ENCODE results near the gene IGSF3. TPM values are rescaled to one million over a fixed set of nuclear protein-coding genes. Genes with fewer than 3 reads are reported as not detected.

IGSF3 gene
- total RNA-seq, 1 donor from 2014 or later, result 43.3 TPM

DNA sequence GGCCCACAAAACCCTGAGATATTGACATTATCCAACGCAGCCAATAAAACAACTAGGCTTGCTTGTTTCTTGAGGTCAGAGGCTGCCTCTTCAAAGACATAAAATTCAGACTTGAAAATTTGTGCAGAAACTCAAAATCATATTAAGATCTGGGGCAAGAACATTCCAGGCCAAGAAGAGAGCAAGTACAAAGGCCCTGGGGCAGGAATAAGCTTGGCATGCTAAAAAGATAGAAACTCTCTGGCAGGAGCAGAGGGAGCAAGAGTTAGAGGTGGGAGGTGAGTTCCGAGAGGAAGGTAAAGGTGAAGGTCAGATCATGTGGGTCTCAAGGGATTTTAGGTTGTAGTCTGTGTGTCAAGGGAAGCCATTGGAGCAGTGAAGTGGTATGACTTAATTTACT, 8.8 kb upstream of the IGSF3 start:
- H3K27ac Mint-ChIP-seq, result no peak overlapping the region
- H3K9me3 Mint-ChIP-seq (ENCODE audit: low read depth), result no peaks in the 10 kb centered on the region
- H3K27me3 Mint-ChIP-seq, result peaks cover 18% of the 10 kb centered on the region
- H3K36me3 Mint-ChIP-seq (ENCODE audit: insufficient read depth), result no peaks in the 10 kb centered on the region
- H3K4me3 Mint-ChIP-seq (ENCODE audit: low read depth), result no peak overlapping the region
- peaks cover 5% of the 10 kb centered on the region for H3K4me1 Mint-ChIP-seq (ENCODE audit: low read depth)
- TF ChIP-seq, protein P1, sequence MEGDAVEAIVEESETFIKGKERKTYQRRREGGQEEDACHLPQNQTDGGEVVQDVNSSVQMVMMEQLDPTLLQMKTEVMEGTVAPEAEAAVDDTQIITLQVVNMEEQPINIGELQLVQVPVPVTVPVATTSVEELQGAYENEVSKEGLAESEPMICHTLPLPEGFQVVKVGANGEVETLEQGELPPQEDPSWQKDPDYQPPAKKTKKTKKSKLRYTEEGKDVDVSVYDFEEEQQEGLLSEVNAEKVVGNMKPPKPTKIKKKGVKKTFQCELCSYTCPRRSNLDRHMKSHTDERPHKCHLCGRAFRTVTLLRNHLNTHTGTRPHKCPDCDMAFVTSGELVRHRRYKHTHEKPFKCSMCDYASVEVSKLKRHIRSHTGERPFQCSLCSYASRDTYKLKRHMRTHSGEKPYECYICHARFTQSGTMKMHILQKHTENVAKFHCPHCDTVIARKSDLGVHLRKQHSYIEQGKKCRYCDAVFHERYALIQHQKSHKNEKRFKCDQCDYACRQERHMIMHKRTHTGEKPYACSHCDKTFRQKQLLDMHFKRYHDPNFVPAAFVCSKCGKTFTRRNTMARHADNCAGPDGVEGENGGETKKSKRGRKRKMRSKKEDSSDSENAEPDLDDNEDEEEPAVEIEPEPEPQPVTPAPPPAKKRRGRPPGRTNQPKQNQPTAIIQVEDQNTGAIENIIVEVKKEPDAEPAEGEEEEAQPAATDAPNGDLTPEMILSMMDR (IDR thresholded peaks at IDR 0.05; ENCODE audit: unreplicated experiment), result no peak
- no peak for DNase-seq (ENCODE audit: low spot score, unreplicated experiment)

DNA sequence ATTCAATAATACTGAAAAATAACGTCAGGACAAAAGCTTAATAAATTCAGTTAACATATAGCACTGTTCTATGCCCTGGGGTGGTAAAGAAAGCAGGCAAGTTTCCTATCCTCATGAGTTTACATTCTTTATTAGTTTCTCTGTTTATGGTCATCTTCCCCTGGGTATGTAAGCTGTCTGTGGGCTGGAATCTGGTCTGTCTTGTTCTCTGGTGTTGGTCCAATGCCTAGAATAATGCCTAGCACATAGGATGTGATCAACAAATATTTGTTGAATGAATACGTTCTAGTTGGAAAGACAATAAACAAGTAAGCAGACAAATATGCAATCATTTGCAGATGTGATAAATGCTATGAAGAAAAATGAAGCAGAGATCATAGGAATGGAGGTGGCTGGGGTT, 7.2 kb upstream of the IGSF3 start:
- DNase-seq (ENCODE audit: low spot score, unreplicated experiment), result no peak
- H3K4me1 Mint-ChIP-seq (ENCODE audit: low read depth), result peaks cover 5% of the 10 kb centered on the region
- TF ChIP-seq, protein P1 (IDR thresholded peaks at IDR 0.05; ENCODE audit: unreplicated experiment), result no peak
- H3K9me3 Mint-ChIP-seq (ENCODE audit: low read depth), result no peaks in the 10 kb centered on the region
- no peak overlapping the region for H3K27ac Mint-ChIP-seq
- H3K36me3 Mint-ChIP-seq (ENCODE audit: insufficient read depth), result no peaks in the 10 kb centered on the region
- H3K4me3 Mint-ChIP-seq (ENCODE audit: low read depth), result no peak overlapping the region
- peaks cover 28% of the 10 kb centered on the region for H3K27me3 Mint-ChIP-seq

DNA sequence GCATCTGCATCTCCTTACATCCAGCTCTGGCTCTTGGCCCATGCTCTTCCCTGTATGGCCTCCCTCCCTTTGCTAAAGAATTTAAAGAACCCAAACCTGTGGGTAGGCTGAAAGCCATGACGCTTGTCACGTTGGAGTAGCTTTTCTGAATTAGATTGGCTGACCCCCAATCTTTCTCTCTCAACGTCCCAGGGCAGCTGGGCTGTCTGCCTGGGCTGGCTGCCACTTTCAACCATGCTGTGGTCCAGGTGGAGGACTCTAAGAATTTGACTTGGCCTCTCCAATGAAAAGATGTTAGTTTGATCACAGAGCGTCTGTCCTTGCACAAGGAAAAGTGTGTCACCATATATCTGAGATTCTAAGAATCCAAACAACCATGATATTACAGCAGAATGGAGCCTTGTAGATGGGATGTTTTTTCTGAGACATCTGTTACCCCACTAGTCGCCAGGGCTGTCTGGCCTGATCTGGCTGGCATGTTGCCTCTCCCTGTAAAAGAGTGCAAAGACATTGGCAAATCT, 6.5 kb upstream of the IGSF3 start:
- TF ChIP-seq, protein P1 (IDR thresholded peaks at IDR 0.05; ENCODE audit: unreplicated experiment), result no peak
- H3K27ac Mint-ChIP-seq, result no peak overlapping the region
- H3K4me1 Mint-ChIP-seq (ENCODE audit: low read depth), result peaks cover 3% of the 10 kb centered on the region
- H3K36me3 Mint-ChIP-seq (ENCODE audit: insufficient read depth), result no peaks in the 10 kb centered on the region
- H3K4me3 Mint-ChIP-seq (ENCODE audit: low read depth), result no peak overlapping the region
- DNase-seq (ENCODE audit: low spot score, unreplicated experiment), result no peak
- no peaks in the 10 kb centered on the region for H3K9me3 Mint-ChIP-seq (ENCODE audit: low read depth)
- peaks cover 32% of the 10 kb centered on the region for H3K27me3 Mint-ChIP-seq

DNA sequence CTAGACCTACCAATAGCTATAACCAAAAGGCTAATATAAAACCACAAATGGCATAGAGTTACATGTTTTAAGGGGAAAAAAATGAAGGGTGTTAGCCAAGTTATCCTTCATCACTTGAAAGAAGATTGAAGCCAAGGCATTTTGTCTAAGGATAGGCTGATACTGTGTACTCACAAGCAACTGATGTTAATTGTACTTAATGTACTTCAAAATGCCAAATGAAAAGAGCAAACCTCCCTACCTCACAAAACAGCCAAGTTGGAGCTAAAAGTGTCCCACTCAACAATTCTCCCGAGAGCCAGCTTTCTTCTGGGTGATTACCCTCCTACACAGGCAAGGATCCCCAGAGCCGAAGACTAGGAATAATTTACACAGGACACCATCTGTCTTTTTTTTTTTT, 4.4 kb upstream of the IGSF3 start:
- TF ChIP-seq, protein P1 (IDR thresholded peaks at IDR 0.05; ENCODE audit: unreplicated experiment), result no peak
- H3K4me3 Mint-ChIP-seq (ENCODE audit: low read depth), result no peak overlapping the region
- no peaks in the 10 kb centered on the region for H3K9me3 Mint-ChIP-seq (ENCODE audit: low read depth)
- H3K27ac Mint-ChIP-seq, result no peak overlapping the region
- peaks cover 36% of the 10 kb centered on the region for H3K27me3 Mint-ChIP-seq
- no peaks in the 10 kb centered on the region for H3K36me3 Mint-ChIP-seq (ENCODE audit: insufficient read depth)
- no peak for DNase-seq (ENCODE audit: low spot score, unreplicated experiment)
- H3K4me1 Mint-ChIP-seq (ENCODE audit: low read depth), result no peaks in the 10 kb centered on the region

DNA sequence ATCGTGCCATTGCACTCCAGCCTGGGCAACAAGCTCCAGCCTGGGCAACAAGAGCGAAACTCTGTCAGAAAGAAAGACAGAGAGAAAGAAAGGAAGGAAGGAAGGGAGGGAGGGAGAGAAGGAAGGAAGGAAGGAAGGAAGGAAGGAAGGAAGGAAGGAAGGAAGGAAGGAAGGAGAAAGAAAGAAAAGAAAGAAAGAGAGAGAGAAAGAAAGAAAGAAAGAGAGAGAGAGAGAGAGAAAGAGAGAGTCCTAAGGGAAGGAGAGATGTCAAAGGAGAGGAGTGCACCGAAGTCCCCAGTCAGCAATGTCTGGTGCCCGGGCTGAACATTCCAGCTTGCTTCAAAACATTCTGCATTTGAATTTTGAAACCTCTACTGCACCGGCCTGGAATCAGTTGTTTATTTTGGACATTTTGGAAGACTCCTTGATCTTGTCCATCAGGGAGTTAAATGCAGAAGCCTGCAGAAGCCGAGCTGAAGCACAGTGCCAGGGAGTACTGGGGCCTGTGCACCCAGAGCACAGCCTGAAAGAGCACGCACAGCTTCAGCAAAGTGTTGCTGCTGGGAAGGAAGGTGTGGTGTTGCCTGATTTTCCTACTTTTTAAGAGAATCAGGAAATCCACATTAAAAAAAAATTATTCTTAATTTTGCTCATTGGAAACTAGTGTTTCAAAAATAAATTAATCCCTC, 3.7 kb upstream of the IGSF3 start:
- Mint-ChIP-seq H3K27ac (no peak overlapping the region), H3K27me3 (peaks cover 38% of the 10 kb centered on the region), H3K4me3 (ENCODE audit: low read depth) (no peak overlapping the region), H3K36me3 (ENCODE audit: insufficient read depth) (no peaks in the 10 kb centered on the region), H3K9me3 (ENCODE audit: low read depth) (no peaks in the 10 kb centered on the region), H3K4me1 (ENCODE audit: low read depth) (peaks cover 4% of the 10 kb centered on the region)
- no peak for DNase-seq (ENCODE audit: low spot score, unreplicated experiment)
- TF ChIP-seq, protein P1 (IDR thresholded peaks at IDR 0.05; ENCODE audit: unreplicated experiment), result no peak
